Ureter (tissue), 1 donor: ENCODE results near the gene IFT80. TPM values are rescaled to one million over a fixed set of nuclear protein-coding genes. Genes with fewer than 3 reads are reported as not detected.

Experiments
- total RNA-seq: library from RNA; stranded (reverse); gene quantifications from one replicate; pipeline ENCODE4 v1.2.4, GENCODE V29; 2023
- donor health status: DM: yes; HTN: yes; CAD: no.

IFT80 gene
- total RNA-seq, 1 donor from 2014 or later = 39.6 TPM

Other genes starting within 250 kb of the IFT80 start
- gene C3orf80, start 173.8 kb downstream of the IFT80 start, total RNA-seq = 2.2 TPM
- 24.6 TPM for gene SMC4, start 425 bp upstream of the IFT80 start, total RNA-seq
- 7.0 TPM for gene TRIM59, start 50.6 kb upstream of the IFT80 start, total RNA-seq
- gene KPNA4, start 166.3 kb upstream of the IFT80 start, total RNA-seq = 78.1 TPM